ENCODE results near the gene NEO1.

DNA sequence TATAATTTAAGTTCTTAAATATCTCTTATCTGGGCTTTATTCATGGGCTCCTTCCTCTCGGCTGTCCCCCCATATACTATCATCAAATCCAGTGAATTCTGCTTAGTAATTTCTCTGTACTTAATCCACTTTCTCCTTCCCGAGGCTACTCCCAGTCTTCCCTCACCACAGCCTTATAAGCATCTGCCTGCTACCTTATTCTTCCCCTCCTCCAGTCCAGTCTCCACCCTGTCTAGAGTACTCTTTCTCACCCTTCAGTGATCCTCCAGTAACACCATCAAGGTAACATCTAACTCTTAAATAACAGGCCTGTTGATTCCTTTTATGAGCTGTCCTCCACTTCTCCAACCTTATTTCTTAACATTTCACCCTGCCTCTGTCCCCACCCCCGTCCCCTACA, 65.8 kb downstream of the NEO1 start:
- TF ChIP-seq, protein P1, sequence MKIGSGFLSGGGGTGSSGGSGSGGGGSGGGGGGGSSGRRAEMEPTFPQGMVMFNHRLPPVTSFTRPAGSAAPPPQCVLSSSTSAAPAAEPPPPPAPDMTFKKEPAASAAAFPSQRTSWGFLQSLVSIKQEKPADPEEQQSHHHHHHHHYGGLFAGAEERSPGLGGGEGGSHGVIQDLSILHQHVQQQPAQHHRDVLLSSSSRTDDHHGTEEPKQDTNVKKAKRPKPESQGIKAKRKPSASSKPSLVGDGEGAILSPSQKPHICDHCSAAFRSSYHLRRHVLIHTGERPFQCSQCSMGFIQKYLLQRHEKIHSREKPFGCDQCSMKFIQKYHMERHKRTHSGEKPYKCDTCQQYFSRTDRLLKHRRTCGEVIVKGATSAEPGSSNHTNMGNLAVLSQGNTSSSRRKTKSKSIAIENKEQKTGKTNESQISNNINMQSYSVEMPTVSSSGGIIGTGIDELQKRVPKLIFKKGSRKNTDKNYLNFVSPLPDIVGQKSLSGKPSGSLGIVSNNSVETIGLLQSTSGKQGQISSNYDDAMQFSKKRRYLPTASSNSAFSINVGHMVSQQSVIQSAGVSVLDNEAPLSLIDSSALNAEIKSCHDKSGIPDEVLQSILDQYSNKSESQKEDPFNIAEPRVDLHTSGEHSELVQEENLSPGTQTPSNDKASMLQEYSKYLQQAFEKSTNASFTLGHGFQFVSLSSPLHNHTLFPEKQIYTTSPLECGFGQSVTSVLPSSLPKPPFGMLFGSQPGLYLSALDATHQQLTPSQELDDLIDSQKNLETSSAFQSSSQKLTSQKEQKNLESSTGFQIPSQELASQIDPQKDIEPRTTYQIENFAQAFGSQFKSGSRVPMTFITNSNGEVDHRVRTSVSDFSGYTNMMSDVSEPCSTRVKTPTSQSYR (CRISPR knock-in tag; IDR thresholded peaks at IDR 0.05; ENCODE audit: borderline replicate concordance), result no peak
- no peak for TF ChIP-seq RAD21 (CRISPR knock-in tag; IDR thresholded peaks at IDR 0.05)
